ENCODE results near the gene FOXN3.

- TF ChIP-seq CTCF (IDR thresholded peaks at IDR 0.05) (no peak), POLR2A (IDR thresholded peaks at IDR 0.05) (no peak)
These were observed 51.8 kb downstream of the FOXN3 start for GRCh38 chr14:89365061-89365801.
